ENCODE results near the gene CCR8.

DNA sequence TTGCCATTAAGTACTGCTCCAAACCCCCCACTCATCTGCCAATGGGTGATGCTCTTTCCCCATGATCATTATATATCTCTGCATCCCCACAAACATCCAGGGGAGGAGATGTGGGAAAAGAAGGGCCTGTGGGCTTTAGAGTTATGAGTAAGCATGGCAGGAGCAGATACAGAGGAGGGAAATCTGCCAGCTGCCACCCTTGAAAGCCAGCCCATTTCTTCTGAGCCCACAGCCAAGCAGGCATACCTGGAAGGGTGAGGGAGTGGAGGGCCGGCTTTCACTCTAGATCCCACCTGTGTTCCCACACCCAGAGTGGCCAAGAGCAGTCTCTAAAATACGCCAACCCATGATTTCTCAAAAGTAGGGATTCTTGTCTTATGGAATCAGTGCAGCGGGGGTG, 51.9 kb downstream of the CCR8 start:
- no peak for TF ChIP-seq ZNF112 (tag by site-specific recombination; IDR thresholded peaks at IDR 0.05)
- TF ChIP-seq ZBTB8A (tag by site-specific recombination; IDR thresholded peaks at IDR 0.05): no peak
- TF ChIP-seq ZNF184 (tag by site-specific recombination; IDR thresholded peaks at IDR 0.05): no peak
- TF ChIP-seq SALL2 (tag by site-specific recombination; IDR thresholded peaks at IDR 0.05; ENCODE audit: borderline replicate concordance): no peak
- TF ChIP-seq, protein P1, sequence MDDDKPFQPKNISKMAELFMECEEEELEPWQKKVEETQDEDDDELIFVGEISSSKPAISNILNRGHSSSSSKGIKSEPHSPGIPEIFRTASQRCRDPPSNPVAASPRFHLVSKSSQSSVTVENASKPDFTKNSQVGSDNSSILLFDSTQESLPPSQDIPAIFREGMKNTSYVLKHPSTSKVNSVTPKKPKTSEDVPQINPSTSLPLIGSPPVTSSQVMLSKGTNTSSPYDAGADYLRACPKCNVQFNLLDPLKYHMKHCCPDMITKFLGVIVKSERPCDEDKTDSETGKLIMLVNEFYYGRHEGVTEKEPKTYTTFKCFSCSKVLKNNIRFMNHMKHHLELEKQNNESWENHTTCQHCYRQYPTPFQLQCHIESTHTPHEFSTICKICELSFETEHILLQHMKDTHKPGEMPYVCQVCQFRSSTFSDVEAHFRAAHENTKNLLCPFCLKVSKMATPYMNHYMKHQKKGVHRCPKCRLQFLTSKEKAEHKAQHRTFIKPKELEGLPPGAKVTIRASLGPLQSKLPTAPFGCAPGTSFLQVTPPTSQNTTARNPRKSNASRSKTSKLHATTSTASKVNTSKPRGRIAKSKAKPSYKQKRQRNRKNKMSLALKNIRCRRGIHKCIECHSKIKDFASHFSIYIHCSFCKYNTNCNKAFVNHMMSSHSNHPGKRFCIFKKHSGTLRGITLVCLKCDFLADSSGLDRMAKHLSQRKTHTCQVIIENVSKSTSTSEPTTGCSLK (tag by site-specific recombination; IDR thresholded peaks at IDR 0.05): no peak
- TF ChIP-seq, protein P2, sequence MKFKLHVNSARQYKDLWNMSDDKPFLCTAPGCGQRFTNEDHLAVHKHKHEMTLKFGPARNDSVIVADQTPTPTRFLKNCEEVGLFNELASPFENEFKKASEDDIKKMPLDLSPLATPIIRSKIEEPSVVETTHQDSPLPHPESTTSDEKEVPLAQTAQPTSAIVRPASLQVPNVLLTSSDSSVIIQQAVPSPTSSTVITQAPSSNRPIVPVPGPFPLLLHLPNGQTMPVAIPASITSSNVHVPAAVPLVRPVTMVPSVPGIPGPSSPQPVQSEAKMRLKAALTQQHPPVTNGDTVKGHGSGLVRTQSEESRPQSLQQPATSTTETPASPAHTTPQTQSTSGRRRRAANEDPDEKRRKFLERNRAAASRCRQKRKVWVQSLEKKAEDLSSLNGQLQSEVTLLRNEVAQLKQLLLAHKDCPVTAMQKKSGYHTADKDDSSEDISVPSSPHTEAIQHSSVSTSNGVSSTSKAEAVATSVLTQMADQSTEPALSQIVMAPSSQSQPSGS (tag by site-specific recombination; IDR thresholded peaks at IDR 0.05; ENCODE audit: low read depth): no peak
- TF ChIP-seq RBAK (tag by site-specific recombination; IDR thresholded peaks at IDR 0.05): no peak
- TF ChIP-seq, protein P3, sequence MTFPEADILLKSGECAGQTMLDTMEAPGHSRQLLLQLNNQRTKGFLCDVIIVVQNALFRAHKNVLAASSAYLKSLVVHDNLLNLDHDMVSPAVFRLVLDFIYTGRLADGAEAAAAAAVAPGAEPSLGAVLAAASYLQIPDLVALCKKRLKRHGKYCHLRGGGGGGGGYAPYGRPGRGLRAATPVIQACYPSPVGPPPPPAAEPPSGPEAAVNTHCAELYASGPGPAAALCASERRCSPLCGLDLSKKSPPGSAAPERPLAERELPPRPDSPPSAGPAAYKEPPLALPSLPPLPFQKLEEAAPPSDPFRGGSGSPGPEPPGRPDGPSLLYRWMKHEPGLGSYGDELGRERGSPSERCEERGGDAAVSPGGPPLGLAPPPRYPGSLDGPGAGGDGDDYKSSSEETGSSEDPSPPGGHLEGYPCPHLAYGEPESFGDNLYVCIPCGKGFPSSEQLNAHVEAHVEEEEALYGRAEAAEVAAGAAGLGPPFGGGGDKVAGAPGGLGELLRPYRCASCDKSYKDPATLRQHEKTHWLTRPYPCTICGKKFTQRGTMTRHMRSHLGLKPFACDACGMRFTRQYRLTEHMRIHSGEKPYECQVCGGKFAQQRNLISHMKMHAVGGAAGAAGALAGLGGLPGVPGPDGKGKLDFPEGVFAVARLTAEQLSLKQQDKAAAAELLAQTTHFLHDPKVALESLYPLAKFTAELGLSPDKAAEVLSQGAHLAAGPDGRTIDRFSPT (tag by site-specific recombination; IDR thresholded peaks at IDR 0.05): no peak
- no peak for TF ChIP-seq ZFHX2 (tag by site-specific recombination; conservative IDR thresholded peaks at IDR 0.05)
- TF ChIP-seq, protein P4, sequence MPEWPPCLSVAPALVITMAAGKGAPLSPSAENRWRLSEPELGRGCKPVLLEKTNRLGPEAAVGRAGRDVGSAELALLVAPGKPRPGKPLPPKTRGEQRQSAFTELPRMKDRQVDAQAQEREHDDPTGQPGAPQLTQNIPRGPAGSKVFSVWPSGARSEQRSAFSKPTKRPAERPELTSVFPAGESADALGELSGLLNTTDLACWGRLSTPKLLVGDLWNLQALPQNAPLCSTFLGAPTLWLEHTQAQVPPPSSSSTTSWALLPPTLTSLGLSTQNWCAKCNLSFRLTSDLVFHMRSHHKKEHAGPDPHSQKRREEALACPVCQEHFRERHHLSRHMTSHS (tag by site-specific recombination; IDR thresholded peaks at IDR 0.05): no peak
- TF ChIP-seq, protein P5, sequence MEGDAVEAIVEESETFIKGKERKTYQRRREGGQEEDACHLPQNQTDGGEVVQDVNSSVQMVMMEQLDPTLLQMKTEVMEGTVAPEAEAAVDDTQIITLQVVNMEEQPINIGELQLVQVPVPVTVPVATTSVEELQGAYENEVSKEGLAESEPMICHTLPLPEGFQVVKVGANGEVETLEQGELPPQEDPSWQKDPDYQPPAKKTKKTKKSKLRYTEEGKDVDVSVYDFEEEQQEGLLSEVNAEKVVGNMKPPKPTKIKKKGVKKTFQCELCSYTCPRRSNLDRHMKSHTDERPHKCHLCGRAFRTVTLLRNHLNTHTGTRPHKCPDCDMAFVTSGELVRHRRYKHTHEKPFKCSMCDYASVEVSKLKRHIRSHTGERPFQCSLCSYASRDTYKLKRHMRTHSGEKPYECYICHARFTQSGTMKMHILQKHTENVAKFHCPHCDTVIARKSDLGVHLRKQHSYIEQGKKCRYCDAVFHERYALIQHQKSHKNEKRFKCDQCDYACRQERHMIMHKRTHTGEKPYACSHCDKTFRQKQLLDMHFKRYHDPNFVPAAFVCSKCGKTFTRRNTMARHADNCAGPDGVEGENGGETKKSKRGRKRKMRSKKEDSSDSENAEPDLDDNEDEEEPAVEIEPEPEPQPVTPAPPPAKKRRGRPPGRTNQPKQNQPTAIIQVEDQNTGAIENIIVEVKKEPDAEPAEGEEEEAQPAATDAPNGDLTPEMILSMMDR (tag by site-specific recombination; IDR thresholded peaks at IDR 0.05): no peak
- TF ChIP-seq ZNF2 (tag by site-specific recombination; IDR thresholded peaks at IDR 0.05): no peak
- TF ChIP-seq ZNF274 (IDR thresholded peaks at IDR 0.05; ENCODE audit: low read length): no peak
- TF ChIP-seq ZNF274 (tag by site-specific recombination; IDR thresholded peaks at IDR 0.05; ENCODE audit: borderline replicate concordance): no peak
- TF ChIP-seq ZNF221 (tag by site-specific recombination; IDR thresholded peaks at IDR 0.05; ENCODE audit: borderline replicate concordance): no peak

Data from HEK293 (cell line).